Stimulated activated CD8-positive, alpha-beta memory T cell treated with anti-CD3 and anti-CD28 coated beads, Interleukin-2, amount 100 ng/mL, for 1 hour (primary cell): Measurements from ENCODE around the gene MLYCD.
A peak's percentile ranks its signal among the peaks of the same experiment; 100 is the strongest.

ENCODE experiments used
- DNase-seq, 2 donors: peaks; one replicate each; pipeline ENCODE4 v3.0.0-alpha.2; 2020; ENCODE audit warnings: low read depth in 2 of 2

MLYCD gene

DNA sequence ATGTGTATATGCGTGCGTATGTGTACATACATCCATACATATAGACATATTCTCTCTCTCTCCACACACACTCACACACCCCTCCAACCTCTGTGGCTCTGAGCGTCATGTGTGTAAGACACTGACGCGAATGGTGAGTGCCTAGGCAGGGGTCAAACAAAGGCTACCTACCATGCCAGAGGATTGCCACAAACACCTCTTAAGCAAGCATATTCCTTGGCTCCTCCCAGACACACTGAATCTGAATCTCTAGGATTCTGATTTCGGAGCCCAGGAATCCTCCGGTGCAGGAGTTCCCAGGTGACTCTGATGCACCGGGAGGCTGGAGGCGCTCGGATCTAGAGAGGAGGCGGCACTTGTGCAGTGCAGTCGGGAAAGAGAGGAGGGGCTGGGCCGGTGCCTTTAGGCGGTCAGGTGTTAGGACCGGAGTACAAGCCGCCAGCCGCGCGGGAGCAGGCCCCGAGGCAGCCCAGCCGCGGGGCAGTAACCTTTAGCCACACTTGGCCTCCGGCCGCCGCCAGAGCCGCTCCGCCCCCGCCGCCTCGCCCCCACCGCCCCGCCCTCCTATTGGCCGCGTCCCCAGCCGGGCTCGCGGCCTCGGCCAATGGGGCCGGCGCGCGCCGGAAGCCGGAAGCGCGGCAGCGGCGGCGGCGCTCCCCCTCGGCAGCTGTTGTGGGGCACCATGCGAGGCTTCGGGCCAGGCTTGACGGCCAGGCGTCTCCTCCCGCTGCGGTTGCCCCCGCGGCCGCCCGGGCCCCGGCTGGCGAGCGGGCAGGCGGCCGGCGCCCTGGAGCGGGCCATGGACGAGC is at the start of gene MLYCD:
Gene MLYCD (plus strand): TSS at position 653 of the 809 bp plus-strand sequence. CDS start 30 bp downstream, at position 683.
- DNase-seq = peak; percentile 37 to 58

GRCh38 chr16:83849421-83849820 is 49.5 kb upstream of the MLYCD start:
- DNase-seq = no peak

GRCh38 chr16:83850947-83851346 is 48.0 kb upstream of the MLYCD start:
- no peak for DNase-seq

- DNase-seq = no peak
These were observed 47.4 kb upstream of the MLYCD start for GRCh38 chr16:83851473-83851872.

DNA sequence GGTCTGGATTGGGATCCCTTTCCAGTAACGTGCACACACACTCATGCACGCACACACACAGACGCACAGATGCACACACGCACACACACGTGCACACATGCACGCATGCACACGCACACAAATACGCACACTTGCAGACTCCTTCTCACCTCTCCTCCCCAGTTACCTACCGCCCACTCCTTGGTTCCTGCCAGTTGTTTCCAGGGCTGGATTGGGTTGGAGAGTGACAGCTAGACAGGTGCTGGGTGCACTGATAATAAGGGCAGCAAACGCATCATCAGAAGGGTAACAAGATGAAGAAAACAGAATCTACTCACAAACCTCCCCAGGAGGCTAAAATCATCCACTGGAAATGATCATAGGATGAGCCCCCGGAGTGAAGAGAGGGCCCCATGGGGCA is 46.1 kb upstream of the MLYCD start:
- no peak for DNase-seq

- DNase-seq = no peak
These were observed 45.1 kb upstream of the MLYCD start for GRCh38 chr16:83853834-83854233.

GRCh38 chr16:83854420-83854819 is 44.5 kb upstream of the MLYCD start:
- DNase-seq = no peak

GRCh38 chr16:83856792-83857191 is 42.1 kb upstream of the MLYCD start:
- no peak for DNase-seq

- no peak for DNase-seq
These were observed 39.6 kb upstream of the MLYCD start for GRCh38 chr16:83859265-83859664.

- no peak for DNase-seq
These were observed 36.3 kb upstream of the MLYCD start for GRCh38 chr16:83862661-83863060.

- DNase-seq = no peak
These were observed 35.2 kb upstream of the MLYCD start for GRCh38 chr16:83863682-83864081.

DNA sequence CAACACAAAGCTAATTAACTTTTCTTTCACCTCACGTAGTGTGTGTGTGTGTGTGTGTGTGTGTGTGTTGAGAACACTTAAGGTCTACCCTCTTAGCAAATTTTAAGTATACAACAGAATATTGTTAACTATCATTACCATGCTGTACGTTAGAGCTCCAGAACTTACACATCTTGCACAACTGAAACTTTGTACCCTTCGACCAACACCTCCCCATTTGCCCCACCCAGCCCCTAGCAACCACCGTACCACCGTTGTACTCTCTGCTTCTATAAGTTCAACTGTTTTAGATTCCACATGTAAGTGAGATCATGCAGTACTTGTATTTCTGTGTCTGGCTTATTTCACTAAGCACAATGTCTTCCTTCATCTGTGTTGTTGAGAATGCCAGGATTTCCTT is 28.1 kb upstream of the MLYCD start:
- no peak for DNase-seq

- DNase-seq = no peak
These were observed 20.1 kb upstream of the MLYCD start for GRCh38 chr16:83878838-83879237.

GRCh38 chr16:83882163-83882885 is 16.6 kb upstream of the MLYCD start:
- DNase-seq = no peak

DNA sequence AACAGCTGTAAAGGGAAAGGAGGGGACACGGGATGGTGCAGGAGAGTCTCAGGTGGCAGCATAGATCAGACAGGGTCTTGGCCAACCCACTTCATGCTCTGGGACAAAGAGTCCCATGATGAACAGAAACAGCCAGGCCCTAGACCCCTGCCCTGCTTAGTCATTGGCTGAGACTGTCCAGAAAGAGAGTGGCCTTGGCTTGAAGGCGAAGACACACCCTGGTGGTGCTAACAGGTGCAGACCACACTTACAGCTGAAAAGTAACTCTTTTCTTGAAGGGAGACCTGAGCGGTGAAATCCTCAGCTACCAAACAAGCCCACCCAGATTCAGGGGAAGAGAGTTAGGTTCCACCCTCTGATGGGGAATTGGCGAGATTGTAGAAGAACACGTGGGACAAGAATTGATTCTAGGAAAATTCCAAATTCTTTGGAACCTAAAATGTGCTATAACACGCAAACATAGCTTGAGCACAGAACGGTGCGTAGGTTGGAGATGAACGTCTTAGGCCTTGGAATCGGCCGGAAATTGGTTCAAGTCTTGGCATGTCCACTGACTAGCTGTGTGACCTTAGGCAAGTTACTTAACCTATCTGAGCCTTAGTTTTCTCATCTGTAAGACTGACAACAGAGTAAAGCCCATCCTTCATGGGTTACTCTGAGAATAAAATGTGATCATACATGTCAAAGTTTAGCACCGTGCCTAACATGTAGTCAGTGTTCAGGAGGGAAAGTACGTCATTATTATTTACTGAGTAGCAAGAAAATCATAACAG is 12.5 kb upstream of the MLYCD start:
- no peak for DNase-seq

- DNase-seq = no peak
These were observed 11.8 kb upstream of the MLYCD start for GRCh38 chr16:83887080-83887479.

GRCh38 chr16:83887564-83887963 is 11.4 kb upstream of the MLYCD start:
- DNase-seq = no peak

GRCh38 chr16:83888672-83889044 is 10.3 kb upstream of the MLYCD start:
- no peak for DNase-seq

DNA sequence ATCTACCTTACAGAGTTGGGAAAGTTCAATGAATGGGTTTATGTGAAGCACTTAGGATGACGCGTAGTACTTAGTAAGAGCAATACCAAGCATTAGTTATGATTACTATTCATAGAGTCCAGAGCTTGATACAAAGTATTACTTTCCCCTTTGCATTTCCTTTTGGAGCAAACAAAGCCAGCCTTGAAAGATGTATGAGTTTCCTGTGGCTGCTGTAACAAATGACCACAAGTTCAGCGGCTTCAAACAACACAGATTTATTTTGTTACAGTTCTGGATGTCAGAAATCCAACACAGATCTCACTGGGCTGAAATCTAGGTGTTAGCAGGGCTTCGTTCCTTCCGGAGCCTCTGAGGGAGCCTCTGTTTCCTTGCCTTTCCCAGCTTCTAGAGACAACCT is 8.6 kb upstream of the MLYCD start:
- no peak for DNase-seq

- DNase-seq = no peak
These were observed 7.2 kb upstream of the MLYCD start for GRCh38 chr16:83891742-83892141.

DNA sequence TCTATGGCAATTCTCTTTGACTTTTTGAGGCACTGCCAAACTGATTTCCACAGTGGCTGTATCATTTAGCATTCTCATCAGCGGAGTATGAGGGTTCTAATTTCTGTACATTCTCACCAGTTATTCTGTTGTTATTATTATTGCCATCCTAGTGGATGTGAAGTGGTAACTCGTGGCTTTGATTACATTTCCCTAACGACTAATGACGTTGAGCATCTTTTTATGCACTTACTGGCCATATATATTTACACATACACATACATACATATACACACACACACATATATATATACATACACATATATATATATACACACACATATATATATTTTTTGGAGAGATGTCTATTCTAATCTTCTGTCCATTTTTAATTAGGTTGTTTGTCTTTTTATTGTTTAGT is 3.7 kb upstream of the MLYCD start:
- DNase-seq = no peak

GRCh38 chr16:83895942-83896341 is 3.0 kb upstream of the MLYCD start:
- DNase-seq = no peak
